Hepatocyte (in vitro differentiated cells): ENCODE data around the gene PIK3C2A.

Experiments
- EZH2 ChIP-seq: fragments of 200-600 bp; sonication (generic); IDR thresholded peaks from 2 replicates; pipeline ENCODE4 v1.6.1; 2016; ENCODE audit warnings: antibody characterized with exemption, mild to moderate bottlenecking, borderline replicate concordance
- EZH2phosphoT487 ChIP-seq: fragments of 200-600 bp; sonication (generic); IDR thresholded peaks from one replicate; pipeline ENCODE4 v1.6.1; 2018; ENCODE audit warnings: antibody characterized with exemption, mild to moderate bottlenecking, low read depth, moderate library complexity; ENCODE audit not compliant: unreplicated experiment, severe bottlenecking
- TF ChIP-seq, protein P1 (sequence below): fragments of 200-600 bp; sonication (generic); IDR thresholded peaks from 2 replicates; pipeline ENCODE4 v1.5.1; 2016; ENCODE audit warnings: antibody characterized with exemption, mild to moderate bottlenecking; ENCODE audit not compliant: poor library complexity

- TF ChIP-seq, protein P1, sequence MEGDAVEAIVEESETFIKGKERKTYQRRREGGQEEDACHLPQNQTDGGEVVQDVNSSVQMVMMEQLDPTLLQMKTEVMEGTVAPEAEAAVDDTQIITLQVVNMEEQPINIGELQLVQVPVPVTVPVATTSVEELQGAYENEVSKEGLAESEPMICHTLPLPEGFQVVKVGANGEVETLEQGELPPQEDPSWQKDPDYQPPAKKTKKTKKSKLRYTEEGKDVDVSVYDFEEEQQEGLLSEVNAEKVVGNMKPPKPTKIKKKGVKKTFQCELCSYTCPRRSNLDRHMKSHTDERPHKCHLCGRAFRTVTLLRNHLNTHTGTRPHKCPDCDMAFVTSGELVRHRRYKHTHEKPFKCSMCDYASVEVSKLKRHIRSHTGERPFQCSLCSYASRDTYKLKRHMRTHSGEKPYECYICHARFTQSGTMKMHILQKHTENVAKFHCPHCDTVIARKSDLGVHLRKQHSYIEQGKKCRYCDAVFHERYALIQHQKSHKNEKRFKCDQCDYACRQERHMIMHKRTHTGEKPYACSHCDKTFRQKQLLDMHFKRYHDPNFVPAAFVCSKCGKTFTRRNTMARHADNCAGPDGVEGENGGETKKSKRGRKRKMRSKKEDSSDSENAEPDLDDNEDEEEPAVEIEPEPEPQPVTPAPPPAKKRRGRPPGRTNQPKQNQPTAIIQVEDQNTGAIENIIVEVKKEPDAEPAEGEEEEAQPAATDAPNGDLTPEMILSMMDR: no peak
- TF ChIP-seq EZH2: no peak
- no peak for TF ChIP-seq EZH2phosphoT487
These were observed 44.0 kb downstream of the PIK3C2A start for GRCh38 chr11:17163736-17164135.
